ENCODE measurements around the gene KIF2A. TPM values are rescaled to one million over a fixed set of nuclear protein-coding genes. Genes with fewer than 3 reads are reported as not detected.

KIF2A gene
- total RNA-seq, 1 donor from 2014 or later: 23.4 TPM

DNA sequence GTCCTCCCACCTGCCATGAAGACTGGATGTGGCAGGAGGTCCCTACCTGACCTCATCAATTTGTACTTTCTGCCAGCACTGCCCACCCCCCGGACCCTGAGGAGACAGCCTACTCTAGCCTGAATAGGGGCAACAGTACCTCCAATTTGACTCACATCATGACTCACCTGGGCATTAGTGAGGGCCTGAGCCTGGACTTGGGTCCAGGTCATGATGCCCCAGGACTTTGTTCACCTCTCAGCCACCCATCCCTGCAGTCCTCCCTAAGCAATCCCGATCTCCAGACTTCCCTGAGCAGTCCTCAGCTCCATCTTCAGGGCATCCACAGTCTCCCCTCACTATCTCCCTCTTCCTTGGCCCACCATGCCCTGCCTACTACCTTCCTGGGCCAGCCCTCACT is 28.1 kb downstream of the KIF2A start:
- TF ChIP-seq, protein P1, sequence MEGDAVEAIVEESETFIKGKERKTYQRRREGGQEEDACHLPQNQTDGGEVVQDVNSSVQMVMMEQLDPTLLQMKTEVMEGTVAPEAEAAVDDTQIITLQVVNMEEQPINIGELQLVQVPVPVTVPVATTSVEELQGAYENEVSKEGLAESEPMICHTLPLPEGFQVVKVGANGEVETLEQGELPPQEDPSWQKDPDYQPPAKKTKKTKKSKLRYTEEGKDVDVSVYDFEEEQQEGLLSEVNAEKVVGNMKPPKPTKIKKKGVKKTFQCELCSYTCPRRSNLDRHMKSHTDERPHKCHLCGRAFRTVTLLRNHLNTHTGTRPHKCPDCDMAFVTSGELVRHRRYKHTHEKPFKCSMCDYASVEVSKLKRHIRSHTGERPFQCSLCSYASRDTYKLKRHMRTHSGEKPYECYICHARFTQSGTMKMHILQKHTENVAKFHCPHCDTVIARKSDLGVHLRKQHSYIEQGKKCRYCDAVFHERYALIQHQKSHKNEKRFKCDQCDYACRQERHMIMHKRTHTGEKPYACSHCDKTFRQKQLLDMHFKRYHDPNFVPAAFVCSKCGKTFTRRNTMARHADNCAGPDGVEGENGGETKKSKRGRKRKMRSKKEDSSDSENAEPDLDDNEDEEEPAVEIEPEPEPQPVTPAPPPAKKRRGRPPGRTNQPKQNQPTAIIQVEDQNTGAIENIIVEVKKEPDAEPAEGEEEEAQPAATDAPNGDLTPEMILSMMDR (IDR thresholded peaks at IDR 0.05): no peak
- ATAC-seq: no peak
- no peaks in the 10 kb centered on the region for H3K27me3 ChIP-seq
- H3K36me3 ChIP-seq: no peaks in the 10 kb centered on the region
- no peaks in the 10 kb centered on the region for H3K4me1 ChIP-seq
- no peak for DNase-seq
- no peak overlapping the region for H3K27ac ChIP-seq
- no peaks in the 10 kb centered on the region for H3K9me3 ChIP-seq
- H3K4me3 ChIP-seq: no peak overlapping the region
- intact Hi-C loops (cut with DNase I): no loop called here

DNA sequence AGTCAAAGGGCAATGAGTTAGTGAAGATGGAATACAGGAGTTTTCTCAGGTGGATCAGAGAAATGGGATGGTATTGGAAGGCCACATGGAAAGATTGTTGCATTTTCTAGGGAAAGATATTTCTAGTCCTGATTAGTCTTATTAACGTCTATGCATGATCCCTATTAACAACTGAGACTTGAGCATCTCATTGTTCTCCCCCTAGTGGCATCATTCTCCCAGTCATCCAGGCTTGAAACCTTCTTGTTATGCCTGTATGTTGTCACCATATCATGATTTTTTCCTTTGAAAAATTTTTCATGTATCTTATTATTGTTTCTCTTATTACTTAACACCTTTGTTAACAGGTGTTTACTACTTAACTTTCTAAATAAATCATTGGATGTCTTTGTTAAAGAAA is 34.4 kb downstream of the KIF2A start:
- Histone ChIP-seq H3K27me3 (no peaks in the 10 kb centered on the region), H3K4me3 (no peak overlapping the region), H3K27ac (no peak overlapping the region), H3K9me3 (no peaks in the 10 kb centered on the region), H3K36me3 (no peaks in the 10 kb centered on the region), H3K4me1 (no peaks in the 10 kb centered on the region)
- DNase-seq: no peak
- intact Hi-C loops (cut with DNase I): no loop called here
- no peak for ATAC-seq
- TF ChIP-seq, protein P1 (IDR thresholded peaks at IDR 0.05): peak; percentile 31

DNA sequence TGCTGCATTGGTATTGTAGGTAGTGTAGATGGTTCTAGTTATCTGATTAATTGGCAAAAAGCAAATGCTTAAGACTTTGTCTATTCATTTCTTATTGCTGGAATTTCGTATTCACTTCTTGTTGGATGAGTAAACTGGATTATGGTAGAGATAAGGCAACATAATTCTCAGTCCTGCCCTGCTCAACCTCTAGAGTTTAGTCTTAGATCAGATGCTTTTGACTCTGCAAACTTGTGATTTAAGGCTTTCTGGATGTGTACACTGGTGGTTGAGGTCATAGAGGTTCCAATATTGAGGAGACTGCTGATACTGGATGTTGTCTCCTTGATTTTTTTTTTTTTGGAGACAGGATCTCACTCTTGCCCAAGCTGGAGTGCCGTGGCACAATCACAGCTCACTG is 35.0 kb downstream of the KIF2A start:
- H3K4me1 ChIP-seq: no peaks in the 10 kb centered on the region
- H3K27ac ChIP-seq: no peak overlapping the region
- H3K9me3 ChIP-seq: no peaks in the 10 kb centered on the region
- no peaks in the 10 kb centered on the region for H3K36me3 ChIP-seq
- TF ChIP-seq, protein P1 (IDR thresholded peaks at IDR 0.05): no peak
- no peak overlapping the region for H3K4me3 ChIP-seq
- DNase-seq (no peak), ATAC-seq (no peak)
- H3K27me3 ChIP-seq: no peaks in the 10 kb centered on the region
- intact Hi-C loops (cut with DNase I): no loop called here

DNA sequence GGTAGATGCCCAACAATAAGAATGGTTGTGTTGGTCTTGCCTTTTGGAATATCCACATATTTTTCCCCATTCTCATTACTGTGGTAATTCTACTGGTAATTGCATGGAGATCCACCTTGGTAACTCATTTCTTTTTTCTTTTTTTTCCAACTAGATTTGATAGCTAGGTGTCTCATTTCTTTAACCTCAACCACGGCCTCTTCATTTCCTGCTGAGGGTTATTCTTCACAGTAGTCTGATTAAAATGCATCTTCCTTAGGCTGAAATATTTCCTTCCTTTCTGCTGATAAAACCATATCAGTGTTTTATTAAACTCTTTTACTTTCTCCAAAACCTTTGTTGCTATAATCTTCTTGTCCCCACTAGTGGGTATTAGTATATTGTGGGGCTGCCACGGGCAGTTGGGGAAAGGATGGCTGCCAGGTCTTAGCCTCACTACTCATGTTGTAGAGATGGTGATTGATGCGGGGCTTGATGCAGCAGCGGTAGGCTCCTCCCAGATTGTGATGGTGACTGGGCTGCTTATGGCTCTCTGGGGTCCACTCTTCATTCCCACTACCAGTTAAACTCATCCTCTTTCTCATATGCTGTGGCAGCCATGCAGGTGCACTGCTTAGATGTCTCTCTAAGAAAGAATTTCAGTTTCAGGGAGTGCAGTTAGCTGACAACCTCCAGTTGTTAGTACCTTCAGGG is 35.9 kb downstream of the KIF2A start:
- Histone ChIP-seq H3K4me3 (no peak overlapping the region), H3K9me3 (no peaks in the 10 kb centered on the region), H3K4me1 (no peaks in the 10 kb centered on the region), H3K27ac (no peak overlapping the region), H3K27me3 (no peaks in the 10 kb centered on the region), H3K36me3 (no peaks in the 10 kb centered on the region)
- TF ChIP-seq, protein P1 (IDR thresholded peaks at IDR 0.05): no peak
- DNase-seq (no peak), ATAC-seq (no peak)
- intact Hi-C loops (cut with DNase I): no loop called here

DNA sequence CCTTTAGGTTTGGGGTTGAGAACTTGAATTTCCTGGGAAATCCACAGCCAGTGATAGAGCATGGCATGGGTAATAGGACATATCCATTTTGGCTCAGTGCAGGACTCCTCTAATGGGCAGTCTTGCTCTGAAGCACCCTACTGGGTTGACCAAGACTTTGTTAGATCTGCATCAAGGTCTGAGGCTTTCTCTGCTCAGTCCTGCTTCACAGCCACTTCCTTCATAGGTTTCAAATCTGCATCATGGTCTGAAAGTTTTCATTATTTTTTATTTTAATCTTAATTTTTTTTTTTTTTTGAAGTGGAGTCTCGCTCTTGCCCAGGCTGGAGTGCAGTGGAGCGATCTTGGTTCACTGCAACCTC is 36.5 kb downstream of the KIF2A start:
- H3K27me3 ChIP-seq: no peaks in the 10 kb centered on the region
- ATAC-seq (no peak), DNase-seq (no peak)
- H3K27ac ChIP-seq: no peak overlapping the region
- TF ChIP-seq, protein P1 (IDR thresholded peaks at IDR 0.05): no peak
- no peak overlapping the region for H3K4me3 ChIP-seq
- no peaks in the 10 kb centered on the region for H3K9me3 ChIP-seq
- no peaks in the 10 kb centered on the region for H3K36me3 ChIP-seq
- no peaks in the 10 kb centered on the region for H3K4me1 ChIP-seq
- intact Hi-C loops (cut with DNase I): no loop called here

DNA sequence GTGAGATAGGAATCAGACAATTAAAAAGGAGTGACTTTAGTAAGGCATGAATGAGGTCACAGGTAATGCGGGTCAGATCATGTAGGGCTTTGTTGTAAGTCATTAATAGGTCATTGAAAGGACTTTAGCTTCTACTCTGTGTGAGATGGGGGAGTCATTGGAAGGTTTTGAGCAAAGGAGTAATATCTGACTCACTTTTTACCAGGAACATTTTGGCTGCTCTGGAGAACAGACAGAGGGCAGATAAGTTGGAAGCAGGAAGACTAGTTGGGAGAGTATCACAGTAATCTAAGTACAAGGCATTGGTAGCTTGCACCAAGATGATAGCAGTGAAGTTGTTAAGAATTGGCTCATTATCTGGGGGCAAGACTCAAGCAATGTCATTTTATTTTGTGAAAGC is 37.4 kb downstream of the KIF2A start:
- Histone ChIP-seq H3K27ac (no peak overlapping the region), H3K4me3 (no peak overlapping the region), H3K36me3 (peaks cover 8% of the 10 kb centered on the region), H3K9me3 (no peaks in the 10 kb centered on the region), H3K4me1 (no peaks in the 10 kb centered on the region), H3K27me3 (no peaks in the 10 kb centered on the region)
- intact Hi-C loops (cut with DNase I): no loop called here
- no peak for ATAC-seq
- no peak for DNase-seq
- TF ChIP-seq, protein P1 (IDR thresholded peaks at IDR 0.05): no peak

All from upper lobe of right lung (tissue), 1 donor.